HG03196 (cell line): ENCODE measurements around the gene CFAP46.

Source experiments
- ATAC-seq: cut with Tn5 transposase; IDR thresholded peaks from one replicate; pipeline ENCODE4 v1.9.1; 2021; ENCODE audit not compliant: unreplicated experiment

Gene CFAP46

DNA sequence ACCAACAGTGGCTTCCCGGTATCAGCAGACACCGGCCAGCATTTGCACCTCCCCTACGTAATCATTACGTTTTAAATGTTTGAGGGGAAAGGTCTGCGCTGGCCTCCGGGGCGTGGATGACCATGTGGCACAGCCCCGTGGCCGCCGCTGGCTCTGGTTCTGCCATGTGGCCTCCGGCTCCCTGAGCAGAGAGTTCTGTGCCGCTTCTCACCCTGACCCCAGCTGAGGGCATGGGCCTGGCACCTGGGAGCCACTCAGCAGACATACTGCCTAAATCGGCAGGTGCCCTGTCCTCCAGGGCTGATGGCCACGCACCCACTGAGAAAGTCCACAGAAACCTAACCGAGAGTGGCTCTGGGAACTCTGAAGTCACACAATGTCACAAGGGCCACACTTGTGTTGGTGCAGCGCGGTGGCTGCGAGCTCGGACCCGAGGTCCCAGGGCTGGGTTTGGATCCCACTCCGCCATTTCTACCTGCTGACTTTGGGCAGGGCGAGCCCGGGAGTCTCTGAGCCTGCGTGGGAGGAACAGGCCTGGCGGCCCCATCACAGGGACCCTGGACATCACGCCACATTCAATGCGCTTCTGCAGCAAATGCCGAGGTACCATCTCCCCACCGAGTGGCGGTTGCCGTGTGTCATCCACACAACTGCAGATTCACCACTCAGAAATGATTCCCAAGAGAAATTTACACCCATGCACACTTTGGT, 25.3 kb downstream of the CFAP46 start:
- ATAC-seq, result no peak

DNA sequence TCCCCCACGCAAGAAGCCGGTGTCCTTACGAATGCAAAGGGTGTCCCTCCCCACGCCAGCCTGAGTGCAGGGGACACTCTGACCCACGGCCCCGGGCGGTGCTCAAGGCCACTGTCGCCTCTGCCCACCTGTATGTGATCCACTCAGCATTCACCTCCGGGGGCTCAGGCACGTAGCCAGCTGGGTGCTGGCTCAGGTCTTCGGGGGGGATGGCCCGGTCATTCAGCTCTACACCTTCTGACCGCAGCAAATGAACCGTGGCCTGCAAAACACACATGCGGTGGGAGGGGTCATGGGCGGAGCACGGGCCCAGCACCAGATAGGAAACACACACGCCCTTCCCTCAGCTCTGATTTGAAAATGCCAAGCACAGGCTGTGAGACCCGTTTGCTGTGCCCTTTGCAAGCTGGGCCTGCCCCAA, 25.9 kb downstream of the CFAP46 start:
- no peak for ATAC-seq

DNA sequence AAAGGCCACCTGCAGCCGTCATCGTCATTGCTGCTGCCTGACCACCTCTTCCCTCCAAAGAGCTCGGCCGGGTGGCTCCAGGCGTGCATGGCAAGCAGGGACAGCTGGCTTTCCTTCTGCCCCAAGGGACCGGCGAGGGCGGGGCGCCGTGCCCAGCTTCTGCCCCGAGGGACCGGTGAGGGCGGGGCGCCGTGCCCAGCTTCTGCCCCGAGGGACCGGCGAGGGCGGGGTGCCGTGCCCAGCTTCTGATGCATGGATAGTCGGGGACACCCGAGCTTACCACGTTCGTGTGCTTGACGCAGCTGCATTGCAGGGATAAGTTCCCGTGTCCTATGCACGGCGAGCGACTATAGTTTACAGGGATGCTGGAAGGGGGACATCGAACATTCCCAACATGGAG, 27.0 kb downstream of the CFAP46 start:
- ATAC-seq, result no peak

DNA sequence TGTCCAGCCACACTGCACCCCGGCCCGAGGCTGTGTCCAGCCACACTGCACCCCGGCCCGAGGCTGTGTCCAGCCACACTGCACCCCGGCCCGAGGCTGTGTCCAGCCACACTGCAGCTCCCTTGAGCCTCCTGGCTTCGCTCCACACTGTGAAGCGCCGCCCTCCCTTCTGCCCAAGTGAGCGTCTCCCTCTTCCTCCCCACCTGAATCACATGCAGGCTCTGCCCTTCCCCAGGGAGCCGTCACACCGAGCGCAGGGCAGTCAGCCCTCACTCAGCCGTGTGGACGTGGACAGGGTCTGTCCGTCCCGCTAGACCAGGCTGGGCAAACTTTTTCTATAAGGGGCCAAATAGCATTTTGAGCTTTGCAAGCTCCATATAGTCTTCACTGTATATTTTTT, 27.6 kb downstream of the CFAP46 start:
- no peak for ATAC-seq

DNA sequence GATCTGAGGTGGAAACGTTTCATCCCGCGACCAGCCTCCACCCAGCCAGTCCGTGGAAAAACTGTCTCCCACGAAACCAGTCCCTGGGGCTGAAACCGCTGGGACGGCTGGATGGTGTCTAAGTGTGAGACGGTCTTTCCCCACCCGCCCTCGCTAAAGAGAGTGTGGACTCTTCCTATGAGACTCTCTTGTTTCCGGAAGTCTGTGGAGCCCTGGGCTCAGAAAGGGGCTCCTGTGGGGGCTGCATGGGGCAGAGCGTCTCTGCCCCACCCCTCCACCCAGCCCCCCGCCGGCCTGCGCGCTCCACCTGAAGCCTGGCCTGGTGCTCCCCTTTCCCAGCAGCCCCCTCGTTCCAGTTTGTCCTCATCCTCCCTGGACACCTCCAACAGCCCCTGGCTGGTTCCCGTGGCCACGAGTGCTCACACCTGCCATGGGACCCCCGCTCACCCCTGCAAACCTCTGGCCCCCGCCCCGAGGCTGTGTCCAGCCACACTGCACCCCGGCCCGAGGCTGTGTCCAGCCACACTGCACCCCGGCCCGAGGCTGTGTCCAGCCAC, 28.7 kb downstream of the CFAP46 start:
- no peak for ATAC-seq

DNA sequence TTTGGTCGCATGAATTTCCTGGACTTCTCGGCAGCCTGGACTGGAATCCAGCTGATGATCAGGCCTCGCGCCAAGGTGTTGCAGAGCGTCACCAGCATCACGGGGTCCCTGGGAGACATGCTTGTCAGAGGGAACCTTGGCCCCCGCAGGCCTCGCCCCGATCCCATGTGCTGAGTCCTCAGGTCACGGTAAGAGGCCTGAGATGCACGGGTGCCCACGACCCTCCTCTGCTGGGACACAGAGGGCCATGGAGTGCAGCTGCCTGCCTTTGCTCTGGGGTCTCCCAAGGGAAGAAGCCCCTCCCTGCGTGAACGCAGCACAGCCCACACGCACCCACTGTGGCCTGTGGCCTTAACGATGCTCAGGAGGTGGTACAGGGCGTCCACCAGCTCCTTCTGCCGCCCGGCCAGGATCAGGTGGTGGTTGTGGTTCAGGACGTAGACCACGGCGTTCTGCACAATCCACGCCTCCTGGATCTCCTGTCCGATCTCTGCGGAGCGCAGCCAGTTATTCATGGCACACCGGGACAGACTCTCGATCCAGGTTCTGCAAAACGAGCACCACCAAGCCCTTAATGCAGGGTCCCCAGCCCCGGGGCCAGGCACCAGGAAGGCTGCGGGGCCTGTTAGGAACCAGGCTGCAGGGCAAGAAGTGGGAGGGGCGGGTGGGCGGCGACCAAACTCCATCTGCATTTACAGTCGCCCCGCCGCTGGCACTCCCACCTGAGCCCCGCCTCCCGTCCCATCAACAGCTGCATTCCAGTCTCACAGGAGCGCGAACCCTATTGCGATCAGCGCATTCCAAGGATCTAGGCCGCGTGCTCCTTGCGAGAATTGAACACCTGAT, 29.4 kb downstream of the CFAP46 start:
- ATAC-seq, result no peak

DNA sequence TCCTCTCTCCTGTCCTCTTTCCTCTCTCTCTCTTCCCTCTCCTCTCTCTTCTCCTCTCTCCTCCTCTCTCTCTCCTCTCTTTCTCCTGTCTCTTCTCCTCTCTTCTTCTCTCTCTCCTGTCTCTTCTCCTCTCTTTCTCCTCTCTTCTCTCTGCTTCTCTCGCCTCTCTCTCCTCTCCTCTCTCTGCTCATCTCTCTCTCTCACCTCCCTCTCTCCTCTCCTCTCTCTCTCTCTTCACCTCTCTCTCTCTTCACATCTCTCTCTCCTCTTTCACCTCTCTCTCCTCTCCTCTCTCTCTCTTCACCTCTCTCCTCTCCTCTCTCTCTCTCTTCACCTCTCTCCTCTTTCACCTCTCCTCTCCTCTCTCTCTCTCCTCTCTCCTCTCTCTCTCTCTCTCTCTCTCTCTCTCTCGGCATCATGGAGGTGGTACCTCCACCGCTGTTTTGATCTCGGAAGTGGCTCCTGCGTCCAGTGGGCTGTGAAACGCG, 30.1 kb downstream of the CFAP46 start:
- ATAC-seq, result no peak

DNA sequence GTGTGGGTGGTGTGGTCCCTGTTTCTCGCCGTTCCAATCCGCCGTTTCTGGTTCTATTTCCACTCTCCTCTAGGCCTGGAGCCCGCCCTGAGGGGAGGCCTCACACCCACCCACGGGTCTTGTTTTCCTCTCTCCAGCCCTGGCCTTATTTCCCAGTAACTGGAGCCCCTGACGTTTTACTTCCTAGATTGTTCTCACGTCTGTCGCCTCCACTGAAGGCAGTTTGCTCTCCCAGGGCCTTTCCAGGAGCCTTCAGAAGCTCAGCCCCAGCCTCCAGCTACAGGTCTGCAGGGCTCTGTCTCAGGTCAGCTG, 30.6 kb downstream of the CFAP46 start:
- ATAC-seq, result no peak

DNA sequence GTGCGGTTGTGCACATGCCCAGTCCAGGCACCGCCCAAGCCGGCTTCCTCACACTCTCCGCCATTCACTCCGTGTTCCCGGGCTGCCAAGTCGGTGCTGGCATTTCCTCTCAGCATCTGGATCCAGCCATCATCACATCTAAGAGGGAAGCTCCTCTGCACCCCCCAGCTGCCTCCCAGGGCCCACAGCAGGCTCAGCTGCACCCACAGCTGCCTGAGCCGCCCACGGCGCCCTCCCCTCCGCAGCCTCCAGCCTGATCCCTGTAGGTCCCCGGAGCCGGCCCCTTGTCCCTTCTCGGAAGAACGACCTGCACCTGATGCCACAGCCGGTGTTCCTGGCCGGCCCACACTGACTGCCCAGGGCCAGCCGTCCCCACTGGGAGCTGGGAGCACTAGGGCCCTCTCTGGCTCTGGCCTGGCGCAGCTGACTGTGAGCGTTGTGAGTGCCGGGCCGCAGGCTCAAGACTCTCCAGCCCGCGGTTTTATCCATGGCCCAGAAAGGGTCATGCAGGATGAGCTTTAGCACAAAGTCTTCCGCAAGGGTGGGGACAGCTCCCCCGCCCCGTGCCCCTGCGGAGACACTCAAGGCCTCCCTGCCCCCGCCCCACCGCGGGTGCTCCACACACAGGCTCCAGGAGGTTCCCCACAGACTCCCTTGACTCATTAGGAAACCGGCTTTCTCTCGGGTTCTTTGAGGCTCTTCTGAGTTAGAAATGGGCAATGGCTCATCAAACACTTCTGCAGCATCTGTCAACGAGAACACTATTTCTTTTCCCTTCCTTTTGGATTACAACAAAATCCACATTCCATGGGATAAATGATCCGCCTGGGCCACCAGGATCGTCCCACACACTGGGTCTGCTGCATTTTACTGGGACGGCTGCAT, 31.2 kb downstream of the CFAP46 start:
- no peak for ATAC-seq

DNA sequence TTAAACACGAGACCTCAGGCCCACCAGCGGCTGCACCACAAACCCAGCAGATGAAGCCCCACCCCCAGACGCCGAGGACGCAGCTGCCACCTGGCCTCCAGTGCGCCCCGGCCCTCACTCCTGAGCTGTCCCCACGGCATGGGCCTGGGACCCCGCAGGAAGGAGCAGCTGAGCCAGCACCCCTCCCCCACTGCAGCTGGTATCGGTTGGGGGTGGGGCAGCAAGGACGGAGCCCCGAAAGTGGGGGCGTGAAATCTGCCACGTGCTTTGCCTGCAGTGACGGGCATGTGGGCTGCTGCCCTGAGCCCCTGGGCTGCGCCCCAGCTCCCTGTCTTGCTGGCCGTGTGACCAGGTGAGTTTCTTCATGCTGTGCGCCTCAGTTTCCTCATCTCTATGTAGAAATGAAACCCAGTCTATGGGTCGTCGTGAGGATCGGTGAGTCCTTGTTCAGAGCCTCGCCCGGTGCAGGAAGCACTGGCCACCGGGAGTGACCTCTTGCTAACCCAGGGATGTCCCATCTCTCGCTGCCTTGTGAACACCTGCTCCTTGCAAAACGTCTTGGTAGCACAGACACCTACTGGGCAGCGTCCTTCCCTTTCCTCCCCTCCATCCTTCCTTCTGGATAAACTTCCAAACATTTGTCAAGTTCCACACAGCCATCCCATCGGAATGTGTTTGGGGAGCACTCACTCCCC, 32.0 kb downstream of the CFAP46 start:
- no peak for ATAC-seq

DNA sequence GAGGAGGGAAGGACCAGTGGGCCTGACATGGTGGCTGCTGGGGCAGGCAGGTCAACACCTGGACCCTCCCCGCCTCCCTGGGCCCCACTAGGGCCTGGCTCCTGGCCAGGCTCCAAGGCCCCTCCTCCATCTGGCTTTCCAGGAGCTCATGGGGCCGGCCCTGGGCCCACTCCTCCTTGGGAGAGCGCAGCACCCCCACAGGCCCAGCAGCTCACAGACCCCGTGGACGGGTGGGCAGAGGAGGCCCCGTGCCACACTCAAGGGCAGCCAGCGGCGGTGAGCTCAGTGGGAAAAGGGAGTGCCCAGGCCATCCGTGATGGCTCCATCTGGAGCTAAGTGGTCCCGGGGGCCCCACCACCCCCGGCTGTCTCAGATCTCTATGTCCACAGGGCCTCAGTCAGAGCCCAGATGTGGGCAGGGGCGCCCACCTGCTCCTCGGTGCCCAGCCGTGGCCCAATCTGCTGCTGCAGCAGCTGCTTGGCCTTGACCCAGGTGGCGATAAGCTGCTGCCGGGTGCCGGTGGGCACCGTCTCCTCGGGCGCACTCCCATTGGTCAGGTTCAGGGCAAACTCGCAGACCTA, 32.8 kb downstream of the CFAP46 start:
- no peak for ATAC-seq

DNA sequence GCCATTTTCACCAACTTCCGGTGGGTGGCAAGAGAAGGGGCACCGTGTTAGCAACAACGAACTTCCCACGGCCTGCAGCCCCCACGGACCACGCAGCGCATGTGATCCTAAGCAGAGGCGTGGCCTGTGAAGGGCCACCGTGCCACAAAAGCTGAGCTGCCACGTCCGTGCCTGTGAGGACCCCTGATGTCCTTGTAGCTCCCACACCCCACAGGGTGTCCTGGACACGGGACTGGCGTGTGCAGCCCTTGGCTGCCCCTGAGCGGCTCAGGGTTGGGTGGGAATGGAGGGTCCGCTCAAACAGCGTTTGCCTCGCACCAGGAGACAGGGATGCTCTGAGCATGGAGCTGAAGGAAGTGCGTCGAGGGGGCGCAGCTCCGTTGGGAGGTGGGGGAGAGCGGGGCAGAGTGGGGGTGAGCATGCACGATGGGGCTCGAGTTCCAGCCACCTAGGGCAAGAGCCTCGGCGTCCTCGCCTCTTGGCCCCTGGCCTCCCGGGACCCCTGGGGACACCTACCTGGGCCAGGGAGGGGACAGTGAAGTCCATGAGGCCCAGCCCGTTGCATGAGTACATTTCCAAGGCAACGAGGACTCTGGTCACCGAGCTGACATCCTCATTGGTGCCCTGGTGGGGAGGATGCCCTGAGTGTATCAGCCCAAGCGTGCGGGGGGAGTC, 33.6 kb downstream of the CFAP46 start:
- ATAC-seq, result no peak

DNA sequence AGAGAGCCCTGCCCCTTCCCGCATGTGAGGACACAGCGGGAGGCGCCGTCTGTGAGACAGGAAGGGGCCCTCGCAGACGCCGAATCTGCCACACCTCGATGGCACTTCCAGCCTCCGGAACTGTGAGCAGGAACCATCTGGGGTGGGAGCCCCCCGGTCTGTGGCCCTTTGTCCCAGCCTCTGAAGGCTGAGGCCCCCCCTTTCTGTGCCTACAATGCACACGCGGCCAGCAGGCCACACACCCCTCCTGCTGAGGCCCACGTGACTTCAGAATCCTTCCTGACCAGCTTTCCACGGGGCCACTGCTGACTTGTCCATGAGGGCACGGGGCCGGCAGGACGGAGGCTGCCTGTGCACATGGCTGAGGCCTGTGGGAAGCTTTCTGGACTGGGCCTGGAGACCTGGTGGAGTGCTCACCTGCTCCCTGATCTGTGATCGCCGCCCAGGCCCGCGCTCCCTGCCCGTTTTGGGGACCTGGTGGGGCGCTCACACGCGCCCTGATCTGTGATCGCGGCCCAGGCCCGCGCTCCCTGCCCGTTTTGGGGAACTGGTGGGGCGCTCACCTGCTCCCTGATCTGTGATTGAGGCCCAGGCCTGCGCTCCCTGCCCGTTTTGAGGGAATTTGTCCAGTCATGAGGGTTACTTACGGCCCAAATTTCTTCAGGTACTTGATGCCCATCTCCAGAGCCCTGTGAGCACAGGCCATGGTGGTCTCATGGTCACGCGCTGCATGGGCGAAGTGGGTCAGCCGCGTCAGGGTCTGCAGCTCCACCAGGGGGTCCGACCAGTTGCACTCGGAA, 34.3 kb downstream of the CFAP46 start:
- ATAC-seq, result no peak

DNA sequence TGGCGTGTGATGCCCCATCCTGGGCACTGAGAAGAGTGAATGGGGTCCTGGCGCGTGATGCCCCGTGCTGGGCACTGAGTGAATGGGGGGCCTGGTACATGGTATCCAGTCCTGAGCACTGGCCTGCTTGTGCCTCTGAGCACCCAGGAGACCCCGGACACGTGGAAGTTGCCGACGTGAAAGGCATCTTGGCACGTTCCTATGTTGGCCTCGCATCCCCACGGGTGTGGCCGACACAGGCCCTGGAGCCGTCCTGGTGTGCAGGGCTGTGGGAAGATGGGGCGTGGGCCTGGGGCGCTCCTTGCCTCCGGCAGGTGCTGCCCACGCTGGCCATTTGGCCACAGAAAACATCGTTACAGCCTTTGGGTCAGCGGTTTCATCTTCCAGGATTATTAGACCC, 35.5 kb downstream of the CFAP46 start:
- ATAC-seq, result no peak

DNA sequence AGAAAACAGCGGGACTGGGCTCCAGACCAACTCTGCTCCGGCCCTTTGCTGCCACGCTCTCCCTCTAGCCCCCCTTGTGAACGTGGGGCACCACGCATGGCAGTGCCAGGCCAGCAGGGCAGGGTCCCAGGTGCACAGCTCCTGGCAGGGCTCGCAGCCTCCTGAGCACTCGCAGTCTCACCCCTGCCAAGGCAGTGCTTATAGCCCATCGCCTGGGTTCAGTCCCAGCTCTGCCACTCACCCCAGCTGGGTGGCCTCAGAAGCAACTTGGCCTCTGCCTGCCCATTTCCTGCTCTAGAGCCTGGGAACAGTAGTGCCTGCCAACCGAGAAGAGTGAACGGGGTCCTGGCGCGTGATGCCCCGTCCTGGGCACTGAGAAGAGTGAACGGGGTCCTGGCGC, 36.3 kb downstream of the CFAP46 start:
- ATAC-seq, result no peak

DNA sequence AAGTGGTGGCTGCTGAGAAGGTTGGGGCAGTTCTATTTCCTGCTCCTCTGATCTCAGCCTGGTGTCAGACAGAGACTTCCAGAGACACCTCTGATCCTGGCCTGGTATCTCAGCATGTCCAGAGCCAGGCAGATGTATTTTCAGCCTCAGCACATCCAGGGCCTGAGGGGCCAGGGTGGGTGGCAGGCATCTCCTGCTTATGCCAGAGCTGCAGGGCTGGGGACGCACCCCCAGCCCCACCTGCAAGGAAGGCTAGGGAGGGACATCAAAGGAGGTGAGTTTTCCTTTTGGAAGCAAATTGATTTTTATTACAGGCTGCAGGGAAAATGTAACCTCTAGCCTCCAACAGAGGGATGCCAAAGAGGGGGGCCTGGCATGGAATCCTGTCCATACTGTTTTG, 36.7 kb downstream of the CFAP46 start:
- ATAC-seq, result no peak

DNA sequence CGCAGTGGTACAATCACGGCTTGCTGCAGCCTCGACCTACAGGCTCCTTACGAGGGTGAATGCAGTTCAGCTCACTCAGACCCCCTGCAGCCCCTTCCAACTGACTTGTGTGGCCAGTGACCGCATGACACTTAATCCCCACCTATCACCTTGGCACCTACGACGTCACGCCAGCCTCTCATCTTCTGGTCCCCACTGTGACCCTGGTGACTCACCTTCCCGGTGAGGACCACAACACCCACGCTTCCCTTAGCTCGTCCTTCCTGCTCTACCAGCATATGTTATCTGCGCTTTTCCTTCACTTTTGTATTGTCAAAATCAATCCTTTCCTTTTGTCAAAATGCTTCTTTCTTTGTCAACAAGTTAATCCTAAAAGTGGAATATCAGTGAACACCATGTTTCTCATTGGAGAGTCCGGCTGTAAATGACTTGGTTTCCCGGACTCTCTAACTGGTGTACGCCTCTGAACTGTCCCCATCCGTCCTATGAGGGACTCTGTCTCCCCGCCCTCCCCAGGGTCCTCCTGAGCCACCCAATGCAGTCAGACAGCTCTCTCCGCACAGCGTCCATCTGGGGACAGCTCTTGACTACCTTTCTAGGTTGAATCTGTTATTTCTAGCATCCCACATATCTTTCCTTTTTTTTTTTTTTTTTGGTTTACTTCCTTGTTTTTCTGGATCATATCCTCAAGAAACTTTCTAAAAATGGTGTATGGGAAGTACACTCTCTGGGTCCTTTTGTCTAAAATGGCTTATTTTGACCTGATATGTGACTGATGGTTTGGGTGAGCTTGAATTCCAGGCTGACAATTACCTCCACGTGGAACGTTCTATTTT, 37.3 kb downstream of the CFAP46 start:
- ATAC-seq, result no peak

DNA sequence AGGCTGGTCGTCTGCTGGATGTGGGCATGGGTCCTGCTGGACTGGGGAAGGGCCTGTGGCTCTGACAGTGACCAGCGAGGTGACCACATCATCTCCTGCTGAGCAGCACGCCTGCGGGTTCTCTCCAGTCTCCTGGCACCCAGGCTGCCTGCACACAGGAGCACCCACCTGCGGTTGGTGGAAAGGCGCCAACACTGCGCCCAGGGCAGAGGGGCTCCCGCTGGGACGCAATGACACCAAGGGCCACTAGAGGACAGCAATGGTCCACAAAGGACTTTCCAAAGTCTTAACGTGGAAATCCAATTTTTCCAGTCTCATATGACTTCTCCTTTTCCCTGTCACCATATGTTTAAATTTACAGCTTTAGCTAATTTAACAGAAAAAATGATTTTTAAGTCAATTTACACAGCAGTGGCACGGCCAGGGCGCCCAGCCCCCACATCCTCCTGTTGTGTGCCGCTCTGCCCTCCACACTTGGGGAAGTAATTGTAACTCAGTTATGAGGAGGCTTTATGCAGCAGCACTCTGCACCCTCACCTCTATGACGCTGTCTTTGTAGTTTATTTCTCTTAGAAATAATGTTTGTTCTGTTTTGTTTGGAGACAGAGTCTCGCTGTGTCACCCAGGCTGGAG, 38.1 kb downstream of the CFAP46 start:
- no peak for ATAC-seq
